HG02852 (cell line): ENCODE results near the gene AMPD1.

ENCODE experiments used
- ATAC-seq: cut with Tn5 transposase; IDR thresholded peaks from one replicate; pipeline ENCODE4 v1.9.1; 2021; ENCODE audit warnings: mild to moderate bottlenecking, moderate library complexity; ENCODE audit not compliant: unreplicated experiment

AMPD1 gene

GRCh38 chr1:114695430-114696058 lies at the start of gene AMPD1:
TSS of gene AMPD1 (minus strand) at chr1:114695546. CDS start at chr1:114695471, 75 bp downstream.
- no peak for ATAC-seq

- ATAC-seq = no peak
Measured at GRCh38 chr1:114741963-114742746, 46.8 kb upstream of the AMPD1 start.

- no peak for ATAC-seq
Measured at GRCh38 chr1:114740331-114740730, 45.0 kb upstream of the AMPD1 start.

DNA sequence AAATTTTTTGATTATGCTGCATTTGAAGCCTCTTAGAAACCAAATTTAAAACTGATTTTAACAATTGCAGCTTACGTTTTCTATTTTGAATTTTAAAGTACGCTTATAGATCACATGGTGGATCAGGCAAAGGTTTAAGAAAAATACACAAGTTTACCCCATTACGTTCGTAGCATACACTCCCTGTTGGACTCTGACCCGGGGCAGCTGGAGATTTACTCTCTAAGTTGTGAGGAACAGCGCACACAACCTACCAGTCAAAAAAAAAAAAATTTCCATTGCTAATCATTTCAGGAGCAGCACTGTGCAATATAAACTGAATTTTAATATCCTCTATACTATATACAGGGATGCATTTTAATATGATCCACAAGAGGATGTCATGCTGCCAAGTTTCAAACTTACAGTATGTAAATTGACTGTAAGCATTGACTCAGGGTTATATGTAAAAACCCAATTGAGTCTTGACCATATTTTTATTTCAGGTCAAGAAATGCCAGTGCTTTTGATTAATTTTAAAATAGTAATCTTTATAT lies 42.0 kb upstream of the AMPD1 start:
- ATAC-seq = no peak

DNA sequence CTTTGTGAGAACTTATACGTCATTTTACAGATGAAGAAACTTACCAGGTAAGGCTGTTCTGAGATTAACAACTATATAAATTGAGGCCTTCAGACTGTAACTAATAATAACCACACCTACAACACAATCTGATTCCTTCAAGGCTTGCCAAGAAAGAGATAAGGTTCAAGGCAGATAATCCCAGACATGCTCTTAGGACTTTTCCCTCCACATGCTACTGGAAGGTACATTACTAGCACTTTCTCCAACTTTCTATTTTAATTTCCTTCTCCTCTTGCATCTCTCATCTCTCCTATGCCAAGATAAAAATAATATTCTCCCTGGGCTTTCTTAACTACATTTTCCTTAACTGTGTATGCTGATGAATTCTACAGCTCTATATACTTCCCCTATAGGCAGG lies 40.1 kb upstream of the AMPD1 start:
- no peak for ATAC-seq

GRCh38 chr1:114729782-114730181 lies 34.4 kb upstream of the AMPD1 start:
- ATAC-seq = no peak

DNA sequence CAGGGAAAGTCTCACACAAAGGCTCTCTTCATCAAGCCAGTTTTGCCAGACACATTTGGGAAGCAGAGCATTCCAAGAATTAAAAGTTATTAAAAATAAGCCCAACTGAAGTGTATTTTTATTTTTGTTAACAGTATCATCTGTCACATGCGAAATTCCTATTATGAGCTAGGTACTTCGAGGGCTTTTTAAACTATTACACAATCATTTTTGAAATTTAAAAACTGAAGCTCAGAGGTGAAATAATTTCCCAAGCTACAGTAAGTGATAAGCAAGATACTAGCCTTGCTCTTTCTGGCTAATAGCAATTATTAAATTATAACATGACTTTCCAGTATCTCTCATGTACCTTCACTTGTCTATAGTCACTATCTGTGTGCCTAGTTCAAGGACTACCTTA lies 33.2 kb upstream of the AMPD1 start:
- ATAC-seq = no peak

- no peak for ATAC-seq
Measured at GRCh38 chr1:114725230-114725629, 29.9 kb upstream of the AMPD1 start.

GRCh38 chr1:114723915-114724314 lies 28.6 kb upstream of the AMPD1 start:
- no peak for ATAC-seq

DNA sequence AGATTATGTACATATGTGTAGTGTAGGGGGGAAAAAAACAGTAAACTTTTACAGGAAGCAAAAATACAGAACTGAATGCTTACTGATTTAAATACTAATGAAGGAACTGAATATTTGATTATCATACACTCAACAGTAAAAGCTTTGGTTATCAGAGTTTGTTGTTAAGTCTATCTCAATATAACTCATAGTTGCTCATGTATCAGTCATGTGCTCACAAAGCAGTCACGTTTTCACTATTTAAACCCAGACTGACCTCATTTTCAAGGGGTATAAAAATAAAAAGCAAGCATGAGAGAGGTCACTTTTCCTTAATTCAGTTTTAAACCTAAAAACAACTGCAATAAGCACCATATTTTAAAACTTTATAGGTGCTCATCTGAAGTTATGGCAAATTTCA lies 28.1 kb upstream of the AMPD1 start:
- ATAC-seq = no peak

DNA sequence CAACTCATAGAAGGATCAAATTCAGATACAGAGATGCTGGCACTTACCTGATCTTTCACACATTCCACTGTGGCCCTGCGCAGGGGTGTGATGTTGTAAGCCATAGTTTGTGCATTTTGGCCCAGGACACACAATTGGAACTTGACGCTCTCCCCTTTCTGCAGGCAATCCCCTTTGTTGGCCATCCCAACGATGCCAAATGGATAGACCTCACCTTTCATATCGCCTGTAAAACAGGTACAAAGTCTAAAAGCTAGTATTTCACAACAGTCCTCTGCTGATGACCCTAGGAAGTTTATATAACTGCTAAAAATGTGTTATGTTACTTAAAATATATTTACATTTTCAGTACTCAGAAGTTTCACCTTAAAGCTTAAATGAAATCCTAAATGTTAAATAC lies 25.1 kb upstream of the AMPD1 start:
- no peak for ATAC-seq

DNA sequence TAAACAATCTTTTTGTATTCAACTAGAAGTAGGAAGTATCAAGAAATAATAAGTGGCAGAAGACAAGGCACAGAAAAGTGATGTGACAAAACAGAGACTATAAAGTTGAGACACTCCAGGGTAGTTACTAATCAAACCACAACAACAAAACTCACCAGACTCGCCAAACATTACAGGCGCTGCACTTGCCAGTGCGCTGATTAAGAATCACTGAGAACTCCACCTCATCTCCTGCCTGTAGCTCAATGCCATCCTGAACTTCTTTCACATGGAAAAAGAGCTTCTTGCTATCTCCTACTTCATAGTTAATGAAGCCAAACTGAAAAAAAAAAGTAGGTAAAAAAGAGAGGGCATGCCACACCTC lies 24.1 kb upstream of the AMPD1 start:
- ATAC-seq = no peak

DNA sequence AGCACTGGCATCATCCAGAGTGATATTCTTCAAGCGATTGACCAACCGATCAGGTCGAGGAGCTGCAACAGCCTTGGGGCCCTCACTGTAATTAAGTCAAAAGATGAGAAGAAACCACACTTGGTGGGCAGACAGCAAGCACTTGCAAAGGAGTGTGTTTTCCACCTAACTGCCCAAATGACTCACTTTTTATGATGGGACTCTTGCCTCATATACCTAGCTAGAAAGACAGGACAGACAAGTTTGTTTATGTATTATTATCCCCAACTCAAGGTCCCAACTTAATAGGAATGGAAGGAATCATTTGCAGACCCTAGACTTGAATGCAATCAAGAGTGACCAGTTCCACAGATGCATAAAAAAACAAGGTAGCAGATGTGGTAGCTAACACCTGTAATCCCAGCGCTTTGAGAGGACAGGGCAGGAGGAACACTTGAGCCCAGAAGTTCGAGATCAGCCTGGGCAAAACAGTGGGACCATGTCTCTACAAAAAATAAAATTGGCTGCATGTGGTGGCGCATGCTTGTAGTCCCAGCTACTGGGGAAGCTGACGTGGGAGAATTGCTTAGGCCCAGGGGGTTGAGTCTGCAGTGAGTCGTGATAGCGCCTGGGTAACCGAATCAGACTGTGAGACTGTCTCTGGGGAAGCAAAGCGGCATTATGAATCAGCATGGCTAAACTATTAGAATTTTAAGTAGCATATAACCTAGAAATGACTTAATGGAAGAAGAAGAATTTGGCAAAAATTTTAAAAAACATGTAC lies 23.5 kb upstream of the AMPD1 start:
- no peak for ATAC-seq

GRCh38 chr1:114716304-114717170 lies 21.2 kb upstream of the AMPD1 start, which contains the start of gene NRAS:
TSS of gene NRAS (minus strand) at chr1:114716771. CDS start at chr1:114716160, 611 bp downstream.
- peak; percentile 91 for ATAC-seq

DNA sequence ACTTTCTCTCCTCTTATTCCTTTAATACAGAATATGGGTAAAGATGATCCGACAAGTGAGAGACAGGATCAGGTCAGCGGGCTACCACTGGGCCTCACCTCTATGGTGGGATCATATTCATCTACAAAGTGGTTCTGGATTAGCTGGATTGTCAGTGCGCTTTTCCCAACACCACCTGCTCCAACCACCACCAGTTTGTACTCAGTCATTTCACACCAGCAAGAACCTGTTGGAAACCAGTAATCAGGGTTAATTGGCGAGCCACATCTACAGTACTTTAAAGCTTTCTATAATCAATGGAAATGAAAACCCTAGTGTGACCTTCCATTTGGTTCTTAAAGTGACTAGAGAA lies 20.6 kb upstream of the AMPD1 start:
- ATAC-seq = peak; percentile 7

- no peak for ATAC-seq
Measured at GRCh38 chr1:114712977-114713376, 17.6 kb upstream of the AMPD1 start.

GRCh38 chr1:114710360-114710759 lies 15.0 kb upstream of the AMPD1 start:
- ATAC-seq = no peak

GRCh38 chr1:114707604-114708003 lies 12.3 kb upstream of the AMPD1 start:
- no peak for ATAC-seq

DNA sequence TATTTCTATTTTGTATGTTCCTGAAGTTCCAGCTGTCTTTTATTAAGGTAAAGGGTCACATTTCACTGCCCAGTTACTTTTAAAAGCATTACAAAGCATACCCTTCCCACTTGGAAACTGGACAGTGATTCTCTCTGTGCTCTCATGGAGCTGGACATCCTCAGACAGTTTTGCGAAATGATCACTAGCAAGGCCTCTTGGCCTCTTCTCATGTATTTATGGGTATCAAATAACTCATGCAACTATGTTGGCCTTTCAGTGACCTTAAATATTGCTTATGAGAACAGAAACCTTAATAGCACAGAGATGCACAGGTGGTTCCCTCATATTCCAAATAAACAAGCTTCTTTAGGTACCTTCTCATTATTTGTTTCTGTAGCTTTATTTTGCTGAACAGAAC lies 7.9 kb upstream of the AMPD1 start:
- ATAC-seq = peak; percentile 60

DNA sequence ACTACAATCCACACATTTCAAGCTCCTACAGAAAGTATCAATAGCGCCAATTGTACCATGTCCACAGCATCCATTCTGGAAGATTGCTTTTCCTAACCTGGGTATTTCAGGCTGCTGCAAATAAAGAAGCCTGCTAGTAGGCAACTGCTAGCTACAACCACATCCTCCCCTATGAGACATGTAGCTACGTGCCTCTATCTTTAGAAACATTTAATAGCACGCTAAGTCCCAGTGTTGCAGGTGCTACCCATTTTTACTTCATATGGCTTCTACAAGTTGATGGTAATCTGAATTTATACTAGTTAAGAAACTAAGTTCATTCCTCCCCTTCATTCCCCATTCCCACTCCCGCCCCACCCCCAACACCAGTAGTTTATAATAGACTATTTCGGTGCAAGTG lies 7.4 kb upstream of the AMPD1 start:
- ATAC-seq = peak; percentile 59

DNA sequence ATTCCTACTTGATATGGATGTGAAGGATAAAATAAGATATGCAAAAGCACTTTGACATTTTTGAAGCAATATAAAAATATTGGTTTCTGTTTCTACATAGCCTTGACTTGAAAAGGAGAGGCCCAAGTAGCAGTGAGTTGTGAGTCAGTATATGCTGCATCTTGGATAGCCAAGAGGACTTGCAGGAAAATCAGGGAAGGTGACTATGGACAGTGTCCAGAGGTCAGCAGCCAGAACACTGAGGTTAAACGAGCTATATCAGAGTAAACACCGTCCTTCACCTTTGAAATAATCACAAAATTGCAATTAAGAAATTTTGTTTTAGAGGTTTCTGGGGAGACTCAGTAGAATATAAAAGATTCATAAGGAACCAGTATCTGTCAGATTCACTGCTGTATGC lies 6.6 kb upstream of the AMPD1 start:
- ATAC-seq = no peak
